ENCODE data around the gene LRP5.

LRP5 gene

DNA sequence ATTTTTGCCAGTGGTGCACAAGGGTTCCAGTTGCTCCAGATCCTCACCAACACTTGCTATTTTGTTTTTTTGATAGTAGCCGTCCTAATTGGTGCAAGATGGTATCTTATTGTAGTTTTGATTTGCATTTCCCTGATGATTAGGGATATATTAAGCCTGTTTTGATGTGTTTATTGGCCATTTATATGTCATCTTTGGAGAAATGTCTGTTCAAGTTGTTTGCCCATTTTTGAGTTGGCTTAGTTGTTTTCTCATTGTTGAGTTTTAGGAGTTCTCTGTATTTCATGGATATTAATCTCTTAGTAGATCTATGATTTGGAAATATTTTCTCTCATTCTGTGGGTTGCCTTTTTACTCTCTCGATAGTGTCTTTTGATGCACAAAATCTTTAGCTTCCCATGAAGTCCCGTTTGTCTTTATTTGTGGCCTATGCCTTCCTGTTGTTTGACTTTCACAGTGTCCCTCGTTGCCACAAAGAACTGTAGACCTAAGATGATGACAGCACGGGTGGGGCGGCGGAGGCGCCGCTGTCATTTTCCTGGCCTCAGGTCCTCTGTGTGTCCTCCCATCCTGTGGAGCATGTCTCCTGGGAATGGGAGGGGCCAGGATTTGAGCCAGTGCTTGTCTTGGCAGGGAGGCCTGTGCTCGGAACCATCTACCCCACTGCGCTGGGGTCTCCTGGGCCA, 33.5 kb downstream of the LRP5 start:
- FAIRE-seq (peak; percentile 50), DNase-seq (ENCODE audit: insufficient read length) (no peak)
- TF ChIP-seq TAF1 (IDR thresholded peaks at IDR 0.05; ENCODE audit: borderline replicate concordance, low read depth, low read length) (no peak), POLR2A (IDR thresholded peaks at IDR 0.05; ENCODE audit: low read depth, low read length) (no peak), POLR2AphosphoS5 (IDR thresholded peaks at IDR 0.05; ENCODE audit: low read depth, low read length) (no peak)

DNA sequence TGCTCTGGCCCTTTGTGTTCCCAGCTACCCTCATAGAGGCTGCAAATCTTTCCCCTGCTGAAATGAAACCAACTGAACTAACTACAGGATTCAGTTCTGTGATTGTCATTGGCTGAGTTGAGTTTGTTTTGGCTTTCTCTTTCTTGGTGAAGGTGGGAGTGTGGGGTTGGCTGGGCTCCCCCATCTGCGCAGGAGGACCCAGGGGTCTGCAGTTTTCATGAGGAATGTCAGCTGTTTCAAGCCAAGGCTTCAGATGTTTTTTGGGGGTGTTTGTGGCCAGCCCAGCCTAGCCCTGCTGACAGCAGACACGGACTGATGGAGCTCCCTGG, 34.0 kb downstream of the LRP5 start:
- DNase-seq (ENCODE audit: insufficient read length) (no peak), FAIRE-seq (no peak)
- TF ChIP-seq TAF1 (IDR thresholded peaks at IDR 0.05; ENCODE audit: borderline replicate concordance, low read depth, low read length) (no peak), POLR2A (IDR thresholded peaks at IDR 0.05; ENCODE audit: low read depth, low read length) (no peak), POLR2AphosphoS5 (IDR thresholded peaks at IDR 0.05; ENCODE audit: low read depth, low read length) (no peak)

DNA sequence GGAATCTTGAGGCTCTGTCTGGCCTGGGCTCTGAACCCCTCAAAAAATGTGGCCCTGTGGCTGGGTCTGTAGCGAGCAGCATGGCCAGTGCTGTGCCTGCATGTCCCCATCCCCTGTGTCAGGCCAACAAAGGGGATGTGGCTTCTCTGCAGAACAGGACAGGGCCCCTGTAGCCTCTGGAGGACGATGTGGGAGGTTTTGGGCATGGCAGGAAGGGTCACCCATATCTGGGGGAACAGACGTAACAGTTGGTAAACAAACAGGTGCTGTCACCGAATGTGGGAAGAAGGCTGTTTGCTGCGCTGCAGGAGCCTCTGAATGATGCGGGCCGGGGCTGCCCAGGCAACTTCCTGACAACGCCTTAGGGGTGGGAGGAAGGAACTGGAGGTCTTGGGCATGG, 35.0 kb downstream of the LRP5 start:
- TF ChIP-seq POLR2A (IDR thresholded peaks at IDR 0.05; ENCODE audit: low read depth, low read length) (no peak), POLR2AphosphoS5 (IDR thresholded peaks at IDR 0.05; ENCODE audit: low read depth, low read length) (no peak), TAF1 (IDR thresholded peaks at IDR 0.05; ENCODE audit: borderline replicate concordance, low read depth, low read length) (no peak)
- FAIRE-seq (no peak), DNase-seq (ENCODE audit: insufficient read length) (no peak)

GRCh38 chr11:68347841-68348240, 35.5 kb downstream of the LRP5 start:
- no peak for TF ChIP-seq POLR2A (IDR thresholded peaks at IDR 0.05; ENCODE audit: low read depth, low read length)
- TF ChIP-seq POLR2AphosphoS5 (IDR thresholded peaks at IDR 0.05; ENCODE audit: low read depth, low read length), result no peak
- no peak for TF ChIP-seq TAF1 (IDR thresholded peaks at IDR 0.05; ENCODE audit: borderline replicate concordance, low read depth, low read length)
- no peak for DNase-seq (ENCODE audit: insufficient read length)
- peak; percentile 61 for FAIRE-seq

DNA sequence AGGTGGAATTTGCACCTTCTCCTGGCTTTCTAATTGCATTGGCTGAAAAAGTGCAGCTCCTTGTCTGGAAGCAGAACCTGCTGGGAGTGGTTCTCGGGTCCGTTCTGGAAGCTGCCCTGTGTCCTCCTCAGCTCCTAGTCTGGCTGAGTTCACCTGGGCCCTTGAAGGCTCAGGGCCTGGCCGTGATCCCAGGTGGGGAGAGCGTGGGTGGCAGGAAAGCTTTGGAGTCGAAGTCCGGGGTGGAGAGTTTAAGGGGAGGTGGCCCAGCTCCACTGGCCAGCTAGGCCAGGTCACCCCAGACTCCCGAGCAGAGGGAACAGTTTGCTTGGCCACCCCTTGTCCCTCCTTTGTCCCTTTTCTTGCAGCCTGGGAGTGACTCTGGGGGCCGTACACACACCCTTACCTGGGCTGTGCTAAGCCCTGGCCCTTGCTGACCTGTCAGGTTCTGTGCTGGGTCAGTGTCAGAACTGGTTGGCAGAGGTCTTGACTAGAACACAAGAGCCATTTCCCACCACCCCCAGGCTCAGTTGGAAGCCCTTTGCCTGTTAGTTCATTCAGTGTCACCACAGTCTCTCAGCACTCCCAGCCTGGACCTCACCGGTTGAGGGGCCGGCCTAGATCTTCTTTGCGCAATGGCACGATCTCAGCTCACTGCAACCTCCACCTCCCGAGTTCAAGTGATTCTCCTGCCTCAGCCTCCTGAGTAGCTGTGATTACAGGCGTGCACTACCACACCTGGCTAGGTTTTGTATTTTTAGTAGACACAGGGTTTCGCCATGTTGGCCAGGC, 37.3 kb downstream of the LRP5 start:
- FAIRE-seq (no peak), DNase-seq (ENCODE audit: insufficient read length) (no peak)
- TF ChIP-seq POLR2A (IDR thresholded peaks at IDR 0.05; ENCODE audit: low read depth, low read length), result no peak
- TF ChIP-seq POLR2AphosphoS5 (IDR thresholded peaks at IDR 0.05; ENCODE audit: low read depth, low read length), result no peak
- no peak for TF ChIP-seq TAF1 (IDR thresholded peaks at IDR 0.05; ENCODE audit: borderline replicate concordance, low read depth, low read length)

GRCh38 chr11:68350759-68351449, 38.5 kb downstream of the LRP5 start:
- no peak for TF ChIP-seq TAF1 (IDR thresholded peaks at IDR 0.05; ENCODE audit: borderline replicate concordance, low read depth, low read length)
- no peak for TF ChIP-seq POLR2A (IDR thresholded peaks at IDR 0.05; ENCODE audit: low read depth, low read length)
- TF ChIP-seq POLR2AphosphoS5 (IDR thresholded peaks at IDR 0.05; ENCODE audit: low read depth, low read length), result no peak
- DNase-seq (ENCODE audit: insufficient read length), result no peak
- FAIRE-seq, result no peak

DNA sequence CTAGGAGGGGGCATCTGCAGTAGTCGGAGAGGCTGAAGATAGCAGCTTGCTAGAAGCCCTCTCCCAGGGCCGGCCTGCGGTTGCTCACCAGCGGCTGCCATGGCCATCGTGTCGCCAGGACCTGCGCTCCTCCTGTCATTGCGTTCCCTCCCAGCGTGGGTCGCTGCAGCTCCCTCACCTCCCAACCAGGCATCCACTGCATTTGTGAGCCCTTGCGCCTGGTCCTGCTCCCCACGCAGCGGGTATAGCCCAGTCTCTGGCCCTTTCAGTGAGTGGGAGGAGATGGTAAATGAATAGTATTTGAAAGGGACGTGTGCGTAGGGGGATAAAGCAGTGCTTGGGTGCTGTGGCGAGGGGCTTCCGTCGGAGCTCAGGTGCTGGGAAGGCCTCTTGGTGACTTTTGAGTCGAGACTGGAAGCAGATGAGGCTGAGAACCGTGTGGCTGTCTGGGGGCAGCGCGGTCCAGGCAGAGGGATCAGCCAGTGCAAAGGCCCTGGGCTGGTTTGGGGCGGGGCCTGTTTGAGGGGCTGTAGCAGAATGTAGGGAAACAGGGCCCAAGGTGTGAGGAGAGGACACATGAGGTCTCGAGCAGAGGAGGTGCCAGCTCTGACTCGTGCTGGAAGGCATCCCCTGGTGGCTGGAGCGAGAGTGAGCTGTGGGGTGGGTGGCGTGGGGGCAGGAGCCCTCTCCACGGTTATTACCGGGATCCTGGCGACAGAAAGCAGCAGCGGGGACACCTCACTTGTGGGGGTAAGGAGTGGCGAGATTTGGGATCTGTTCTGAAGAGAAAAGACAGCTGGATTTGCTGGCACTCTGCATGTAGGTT, 39.3 kb downstream of the LRP5 start:
- FAIRE-seq, result no peak
- TF ChIP-seq POLR2AphosphoS5 (IDR thresholded peaks at IDR 0.05; ENCODE audit: low read depth, low read length), result no peak
- no peak for TF ChIP-seq TAF1 (IDR thresholded peaks at IDR 0.05; ENCODE audit: borderline replicate concordance, low read depth, low read length)
- TF ChIP-seq POLR2A (IDR thresholded peaks at IDR 0.05; ENCODE audit: low read depth, low read length), result no peak
- DNase-seq (ENCODE audit: insufficient read length), result no peak

GRCh38 chr11:68352591-68352990, 40.2 kb downstream of the LRP5 start:
- FAIRE-seq (peak; percentile 40), DNase-seq (ENCODE audit: insufficient read length) (no peak)
- TF ChIP-seq POLR2A (IDR thresholded peaks at IDR 0.05; ENCODE audit: low read depth, low read length), result no peak
- no peak for TF ChIP-seq POLR2AphosphoS5 (IDR thresholded peaks at IDR 0.05; ENCODE audit: low read depth, low read length)
- TF ChIP-seq TAF1 (IDR thresholded peaks at IDR 0.05; ENCODE audit: borderline replicate concordance, low read depth, low read length), result no peak

DNA sequence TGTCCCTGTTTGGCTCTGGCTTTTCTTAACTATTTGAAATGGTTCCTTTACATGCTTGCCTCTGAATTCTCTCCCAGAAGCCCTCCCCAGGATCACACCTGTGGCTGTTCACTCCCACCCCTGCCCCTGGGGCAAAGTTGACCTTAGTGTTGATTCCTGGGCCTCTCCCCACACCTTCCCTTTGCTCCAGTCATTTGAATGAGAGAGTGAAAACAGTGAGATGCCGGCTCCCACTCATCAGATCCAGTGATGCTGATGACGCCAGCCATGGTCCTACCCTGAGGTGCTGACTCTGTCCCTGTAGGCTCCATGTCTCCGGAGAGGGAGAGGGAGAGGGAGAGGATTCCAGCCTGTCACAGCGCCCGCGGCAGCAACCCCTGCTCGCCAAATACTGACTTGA, 40.7 kb downstream of the LRP5 start:
- DNase-seq (ENCODE audit: insufficient read length), result no peak
- no peak for FAIRE-seq
- TF ChIP-seq POLR2AphosphoS5 (IDR thresholded peaks at IDR 0.05; ENCODE audit: low read depth, low read length) (no peak), TAF1 (IDR thresholded peaks at IDR 0.05; ENCODE audit: borderline replicate concordance, low read depth, low read length) (no peak)

- no peak for TF ChIP-seq TAF1 (IDR thresholded peaks at IDR 0.05; ENCODE audit: borderline replicate concordance, low read depth, low read length)
- no peak for TF ChIP-seq POLR2AphosphoS5 (IDR thresholded peaks at IDR 0.05; ENCODE audit: low read depth, low read length)
- TF ChIP-seq POLR2A (IDR thresholded peaks at IDR 0.05; ENCODE audit: low read depth, low read length), result no peak
- DNase-seq (ENCODE audit: insufficient read length) (no peak), FAIRE-seq (no peak)
Measured at GRCh38 chr11:68353669-68354068, 41.3 kb downstream of the LRP5 start.

Data from GM12892 (cell line).